Left renal cortex interstitium (tissue), 4 donors: ENCODE data around the gene HAPLN3. TPM values are rescaled to one million over a fixed set of nuclear protein-coding genes. Genes with fewer than 3 reads are reported as not detected.
"Not testable (repeated sequence)": the region's sequence is repeated elsewhere in the genome, so short reads cannot be mapped to it uniquely, and the experiment has no call there.

Source experiments
- DNase-seq, 4 donors: peaks; one replicate each; pipeline ENCODE4 v3.0.0-alpha.2; 2013; ENCODE audit warnings: low read depth in 4 of 4, low spot score in 2 of 4, missing footprints in 1 of 4
- polyA plus RNA-seq, 4 donors: library from polyadenylated mRNA; unstranded; fragments of 120-200 nt; gene quantifications; one replicate each; pipeline ENCODE4 v1.2.1, GENCODE V29; 2013; ENCODE audit not compliant: insufficient read length in 4 of 4

Gene HAPLN3
- 1 to 10 TPM; 2.1 to 5.0 (median 4.1) TPM for polyA plus RNA-seq

- DNase-seq = no peak
Observed at GRCh38 chr15:88894819-88895767, at the start of gene HAPLN3. TSS of gene HAPLN3 (minus strand) at chr15:88895544. CDS start at chr15:88887298, 8,246 bp downstream.

GRCh38 chr15:88940110-88940675, 44.8 kb upstream of the HAPLN3 start:
- no peak for DNase-seq

- no peak for DNase-seq
Observed at GRCh38 chr15:88939486-88939806, 44.1 kb upstream of the HAPLN3 start.

GRCh38 chr15:88938802-88939485, 43.6 kb upstream of the HAPLN3 start:
- no peak for DNase-seq

- not testable (repeated sequence) for DNase-seq
Observed at GRCh38 chr15:88934449-88934848, 39.1 kb upstream of the HAPLN3 start.

GRCh38 chr15:88932875-88933330, 37.6 kb upstream of the HAPLN3 start:
- no peak for DNase-seq

GRCh38 chr15:88932271-88932874, 37.0 kb upstream of the HAPLN3 start:
- DNase-seq = no peak

- DNase-seq = no peak
Observed at GRCh38 chr15:88930579-88930978, 35.2 kb upstream of the HAPLN3 start.

- DNase-seq = not testable (repeated sequence)
Observed at GRCh38 chr15:88929358-88930098, 34.2 kb upstream of the HAPLN3 start.

- not testable (repeated sequence) for DNase-seq
Observed at GRCh38 chr15:88928192-88928591, 32.8 kb upstream of the HAPLN3 start.

GRCh38 chr15:88925648-88926047, 30.3 kb upstream of the HAPLN3 start:
- not testable (repeated sequence) for DNase-seq

GRCh38 chr15:88920892-88921435, 25.6 kb upstream of the HAPLN3 start:
- DNase-seq = not testable (repeated sequence)

- no peak for DNase-seq
Observed at GRCh38 chr15:88920186-88920891, 25.0 kb upstream of the HAPLN3 start.

- no peak for DNase-seq
Observed at GRCh38 chr15:88918738-88919137, 23.4 kb upstream of the HAPLN3 start.

- no peak for DNase-seq
Observed at GRCh38 chr15:88917760-88918159, 22.4 kb upstream of the HAPLN3 start.

- DNase-seq = no peak
Observed at GRCh38 chr15:88915354-88915753, 20.0 kb upstream of the HAPLN3 start.

- DNase-seq = no peak
Observed at GRCh38 chr15:88913850-88914169, 18.5 kb upstream of the HAPLN3 start.

GRCh38 chr15:88913017-88913849, 17.9 kb upstream of the HAPLN3 start, which contains the start of gene MFGE8:
TSS of gene MFGE8 (minus strand) at chr15:88913379. CDS start at chr15:88913319, 60 bp downstream.
- peak in 1 of 4 donors; percentile 75 for DNase-seq
